Left lung (tissue), 10 donors: ENCODE results near the gene AGXT. TPM values are rescaled to one million over a fixed set of nuclear protein-coding genes. Genes with fewer than 3 reads are reported as not detected.

Experiments
- ATAC-seq: fragments of 200-7000 bp; cut with Tn5 transposase; one replicate; pipeline ENCODE4 v1.9.1; 2020; ENCODE audit warnings: moderate library complexity
- DNase-seq, 4 donors: peaks; one replicate each; pipeline ENCODE4 v3.0.0-alpha.2; 2013 to 2020
- H3K27ac ChIP-seq, 2 donors: fragments of 200-600 bp; sonication (generic) in 1 of 2; one replicate each; pipeline versions ENCODE4 v1.5.0 to v1.8.0; 2020 to 2021
- H3K27me3 ChIP-seq, 2 donors: fragments of 200-600 bp; sonication (generic) in 1 of 2; one replicate each; pipeline versions ENCODE4 v1.5.0 to v1.8.0; 2020 to 2021
- H3K36me3 ChIP-seq, 2 donors: fragments of 200-600 bp; sonication (generic) in 1 of 2; one replicate each; pipeline versions ENCODE4 v1.5.0 to v1.8.0; 2020 to 2021
- H3K4me1 ChIP-seq, 2 donors: fragments of 200-600 bp; one replicate each; pipeline ENCODE4 v1.8.0; 2021
- H3K4me3 ChIP-seq, 2 donors: fragments of 200-600 bp; sonication (generic) in 1 of 2; one replicate each; pipeline versions ENCODE4 v1.5.0 to v1.8.0; 2020 to 2021; ENCODE audit warnings: mild to moderate bottlenecking in 1 of 2
- H3K9me3 ChIP-seq, 2 donors: fragments of 200-600 bp; sonication (generic) in 1 of 2; one replicate each; pipeline versions ENCODE4 v1.5.0 to v1.8.0; 2020 to 2021
- intact Hi-C, 2 donors: fragments of 100-400 bp; cut with DNase I; formaldehyde crosslinking; loops; one replicate each; pipeline versions ENCODE4 v1.11.2 to v1.14.2; 2022
- polyA plus RNA-seq, 6 donors: library from polyadenylated mRNA; unstranded; fragments of 120-200 nt; gene quantifications; one replicate each; pipeline ENCODE4 v1.2.1, GENCODE V29; 2013; ENCODE audit not compliant: insufficient read length in 6 of 6
- total RNA-seq, 2 donors: library from RNA; stranded (reverse); fragmentation: NEBNext Ultra II Directional; extraction: Animal tissue kit (Norgen Biotek cat#: 25700); gene quantifications; one replicate each; pipeline ENCODE4 v1.2.1, GENCODE V29; 2021
- TF ChIP-seq, protein P1 (sequence below), 2 donors: fragments of 200-600 bp; sonication (generic) in 1 of 2; IDR thresholded peaks; one replicate each; pipeline versions ENCODE4 v1.5.0 to v1.8.0; 2021; ENCODE audit warnings: antibody characterized with exemption in 2 of 2
- donor health status: DM: no; HTN: yes; CAD: no.
- donor health status: DM: no; HTN: no; CAD: no.

The AGXT gene
- total and polyA plus RNA-seq, 8 donors, result 0.11 to 0.17 (median 0.12) TPM; not detected in 4

GRCh38 chr2:240901986-240902614 is 33.5 kb downstream of the AGXT start:
- peak in 1 of 4 donors; percentile 56 for DNase-seq
- peaks cover 3 to 6% of the 10 kb centered on the region in 2 donors for H3K4me1 ChIP-seq
- H3K36me3 ChIP-seq, result no peaks in the 10 kb centered on the region
- H3K27me3 ChIP-seq, result no peaks in the 10 kb centered on the region
- intact Hi-C loops, result no loop called here
- H3K4me3 ChIP-seq, result no peak overlapping the region
- no peak for ATAC-seq
- H3K27ac ChIP-seq, result no peak overlapping the region
- H3K9me3 ChIP-seq, result no peaks in the 10 kb centered on the region
- TF ChIP-seq, protein P1, sequence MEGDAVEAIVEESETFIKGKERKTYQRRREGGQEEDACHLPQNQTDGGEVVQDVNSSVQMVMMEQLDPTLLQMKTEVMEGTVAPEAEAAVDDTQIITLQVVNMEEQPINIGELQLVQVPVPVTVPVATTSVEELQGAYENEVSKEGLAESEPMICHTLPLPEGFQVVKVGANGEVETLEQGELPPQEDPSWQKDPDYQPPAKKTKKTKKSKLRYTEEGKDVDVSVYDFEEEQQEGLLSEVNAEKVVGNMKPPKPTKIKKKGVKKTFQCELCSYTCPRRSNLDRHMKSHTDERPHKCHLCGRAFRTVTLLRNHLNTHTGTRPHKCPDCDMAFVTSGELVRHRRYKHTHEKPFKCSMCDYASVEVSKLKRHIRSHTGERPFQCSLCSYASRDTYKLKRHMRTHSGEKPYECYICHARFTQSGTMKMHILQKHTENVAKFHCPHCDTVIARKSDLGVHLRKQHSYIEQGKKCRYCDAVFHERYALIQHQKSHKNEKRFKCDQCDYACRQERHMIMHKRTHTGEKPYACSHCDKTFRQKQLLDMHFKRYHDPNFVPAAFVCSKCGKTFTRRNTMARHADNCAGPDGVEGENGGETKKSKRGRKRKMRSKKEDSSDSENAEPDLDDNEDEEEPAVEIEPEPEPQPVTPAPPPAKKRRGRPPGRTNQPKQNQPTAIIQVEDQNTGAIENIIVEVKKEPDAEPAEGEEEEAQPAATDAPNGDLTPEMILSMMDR (IDR thresholded peaks at IDR 0.05), result no peak

- intact Hi-C loops, result no loop called here
- no peaks in the 10 kb centered on the region for H3K9me3 ChIP-seq
- ATAC-seq (no peak), DNase-seq (peak in 1 of 4 donors; percentile 32)
- TF ChIP-seq, protein P1 (IDR thresholded peaks at IDR 0.05), result no peak
- no peak overlapping the region for H3K27ac ChIP-seq
- no peak overlapping the region for H3K4me3 ChIP-seq
- H3K27me3 ChIP-seq, result no peaks in the 10 kb centered on the region
- H3K36me3 ChIP-seq, result no peaks in the 10 kb centered on the region
- peaks cover 3 to 6% of the 10 kb centered on the region in 2 donors for H3K4me1 ChIP-seq
Measured at GRCh38 chr2:240902615-240903041, 34.0 kb downstream of the AGXT start.

DNA sequence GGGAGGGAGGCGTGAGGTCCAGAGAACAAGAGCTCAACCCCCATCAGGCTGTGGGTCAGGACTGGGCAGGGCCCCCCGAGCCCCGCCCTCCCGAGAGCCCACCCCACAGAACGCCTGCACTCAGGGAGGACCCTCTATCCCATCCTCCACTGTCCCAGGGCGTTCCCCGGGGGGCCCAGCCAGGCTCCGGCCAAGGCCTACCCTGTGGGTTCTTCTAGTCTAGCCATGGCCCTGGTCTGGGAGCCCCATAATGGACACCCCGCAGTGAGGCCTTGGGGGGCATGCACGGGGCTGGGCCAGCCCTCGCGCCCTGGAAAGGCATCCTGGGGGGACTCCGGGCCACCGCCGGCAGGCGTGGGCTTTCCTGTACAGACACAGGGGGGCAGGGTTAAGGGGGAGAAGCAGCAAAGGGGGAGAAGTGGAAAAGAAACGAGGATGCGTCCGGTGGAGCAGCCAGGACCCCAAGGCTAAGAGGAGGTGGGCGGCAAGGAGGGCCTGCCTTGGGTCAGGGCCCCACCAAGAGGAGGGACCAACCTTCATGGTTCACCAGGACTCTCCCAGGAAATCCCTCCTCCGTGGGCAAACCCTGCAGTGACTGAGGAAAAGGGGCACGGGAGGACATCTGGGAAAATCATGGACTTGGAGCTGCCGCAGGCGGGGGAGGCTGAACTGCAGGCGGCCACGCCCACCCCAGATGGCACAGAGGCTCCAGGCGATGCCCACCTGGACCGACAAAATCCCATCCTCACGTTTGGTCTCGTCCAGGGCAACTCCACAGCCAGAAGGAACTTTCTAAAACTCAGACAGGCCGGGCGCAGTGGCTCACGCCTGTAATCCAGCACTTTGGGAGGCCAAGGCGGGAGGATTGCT is 34.8 kb downstream of the AGXT start:
- no peak overlapping the region for H3K27ac ChIP-seq
- intact Hi-C loops, result no loop called here
- ATAC-seq (no peak), DNase-seq (peak in 2 of 4 donors; percentile 19 to 59)
- H3K9me3 ChIP-seq, result no peaks in the 10 kb centered on the region
- H3K27me3 ChIP-seq, result no peaks in the 10 kb centered on the region
- TF ChIP-seq, protein P1 (IDR thresholded peaks at IDR 0.05), result no peak
- no peaks in the 10 kb centered on the region for H3K36me3 ChIP-seq
- H3K4me1 ChIP-seq, result no peaks in the 10 kb centered on the region
- H3K4me3 ChIP-seq, result no peak overlapping the region

DNA sequence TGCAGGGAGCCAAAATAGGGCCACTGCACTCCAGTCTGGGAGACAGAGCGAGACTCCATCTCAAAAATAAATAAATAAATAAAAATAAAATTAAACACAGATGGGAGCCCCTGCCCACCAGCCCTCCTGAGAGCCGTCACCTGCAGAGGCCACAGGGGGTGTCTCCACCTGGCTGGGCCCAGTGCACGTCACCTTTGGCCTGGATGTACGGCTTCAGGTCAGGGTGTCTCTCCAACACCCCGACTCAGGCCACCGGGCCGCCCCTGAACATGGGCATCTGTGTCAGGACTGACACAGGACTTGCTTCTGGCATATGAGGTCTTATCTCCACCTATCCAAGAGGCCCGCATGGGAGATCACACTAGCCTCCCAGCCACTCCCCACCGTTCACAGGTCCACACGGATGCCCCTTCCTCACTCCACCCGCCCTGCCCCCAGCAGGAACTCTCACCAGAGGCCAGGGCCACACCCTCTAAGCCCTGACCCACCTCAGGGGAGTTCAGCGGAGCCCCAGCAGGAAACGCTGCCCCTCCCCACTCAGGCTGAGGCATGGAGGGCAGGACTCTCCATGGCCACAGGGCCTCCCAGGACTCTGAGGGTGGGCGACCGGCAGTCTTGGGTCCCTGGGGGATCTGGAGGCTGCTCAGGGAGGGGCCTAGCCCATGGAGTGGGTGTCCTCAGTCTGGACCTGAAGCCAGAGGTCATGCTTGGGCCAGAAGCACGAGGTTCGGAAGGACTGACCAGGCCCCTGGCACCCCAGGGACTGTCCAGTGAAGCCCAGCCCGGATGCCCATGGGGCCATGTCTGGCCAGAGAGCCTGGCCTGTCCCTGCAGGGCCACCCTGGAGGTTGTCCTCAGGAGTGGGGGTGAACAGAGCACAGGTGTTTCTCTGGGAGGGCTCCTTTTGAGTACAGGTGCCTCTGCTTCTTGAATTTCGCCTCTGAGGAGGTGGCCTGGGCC is 35.9 kb downstream of the AGXT start:
- intact Hi-C loops, result no loop called here
- H3K36me3 ChIP-seq, result no peaks in the 10 kb centered on the region
- H3K4me3 ChIP-seq, result no peak overlapping the region
- no peak overlapping the region for H3K27ac ChIP-seq
- no peaks in the 10 kb centered on the region for H3K27me3 ChIP-seq
- ATAC-seq, result no peak
- TF ChIP-seq, protein P1 (IDR thresholded peaks at IDR 0.05), result no peak
- H3K4me1 ChIP-seq, result no peaks in the 10 kb centered on the region
- DNase-seq, result peak in 2 of 4 donors; percentile 30 to 76
- H3K9me3 ChIP-seq, result no peaks in the 10 kb centered on the region
